Measurements from ENCODE around the gene RSRP1. TPM values are rescaled to one million over a fixed set of nuclear protein-coding genes. Genes with fewer than 3 reads are reported as not detected.

The RSRP1 gene
- total RNA-seq, 1 donor from 2014 or later, result 64.6 TPM

DNA sequence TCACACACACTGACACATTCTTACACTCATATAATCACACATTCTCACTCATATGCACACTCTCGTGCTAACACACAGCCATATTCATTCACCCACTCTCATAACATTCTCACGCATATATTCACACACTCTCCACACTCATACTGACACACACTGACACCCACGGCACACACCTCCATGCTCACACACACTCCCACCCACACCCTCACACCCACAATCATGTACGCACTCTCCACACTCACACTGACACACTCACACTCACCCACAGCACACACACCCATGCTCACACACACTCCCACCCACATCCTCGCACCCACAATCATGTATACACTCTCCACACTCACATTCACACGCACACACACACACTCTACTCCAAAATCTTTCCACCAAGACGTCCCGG is 53.2 kb downstream of the RSRP1 start:
- DNase-seq (ENCODE audit: low read depth, low spot score), result no peak

DNA sequence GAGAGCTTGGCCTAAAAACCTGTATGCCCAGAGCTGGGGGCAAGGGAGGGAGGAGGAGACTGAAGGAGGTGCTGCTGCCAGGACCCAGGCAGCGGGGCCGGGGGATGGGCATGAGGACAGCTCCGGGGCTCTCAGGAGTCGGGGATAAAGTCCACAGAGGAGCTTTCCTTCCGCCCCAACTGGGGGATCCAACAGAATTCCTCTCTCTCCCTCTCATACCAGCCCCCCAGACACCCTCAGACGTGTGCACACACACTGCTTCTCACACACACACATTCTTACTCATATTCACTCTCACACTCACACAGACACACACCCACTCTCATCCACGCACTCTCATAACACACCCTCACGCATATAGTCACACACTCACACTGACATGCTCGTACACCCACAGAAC is 54.0 kb downstream of the RSRP1 start:
- DNase-seq (ENCODE audit: low read depth, low spot score), result no peak

Other genes starting within 250 kb of the RSRP1 start
- gene SYF2, start 15.0 kb downstream of the RSRP1 start, total RNA-seq, result 37.2 and 38.3 TPM in 2 replicates
- not detected in 2 replicates for gene RHD, start 25.1 kb upstream of the RSRP1 start, total RNA-seq
- 140 and 152 TPM in 2 replicates for gene TMEM50A, start 90.9 kb upstream of the RSRP1 start, total RNA-seq
- 0.11 and 0.40 TPM in 2 replicates for gene RHCE, start 173.4 kb upstream of the RSRP1 start, total RNA-seq
- gene MACO1, start 183.4 kb upstream of the RSRP1 start, total RNA-seq, result 17.8 and 19.1 TPM in 2 replicates

All from pulmonary artery endothelial cell (primary cell).